Loucy (cell line): ENCODE data around the gene NCAM1.

ENCODE experiments used
- CTCF ChIP-seq: fragments of 200-600 bp; sonication (generic); conservative IDR thresholded peaks from 2 replicates; pipeline ENCODE4 v1.5.1; 2014; ENCODE audit warnings: mild to moderate bottlenecking, antibody characterized with exemption, low read length
- EZH2phosphoT487 ChIP-seq: fragments of 200-600 bp; IDR thresholded peaks from 2 replicates; pipeline ENCODE4 v1.6.1; 2018; ENCODE audit warnings: antibody characterized with exemption, mild to moderate bottlenecking, moderate library complexity, borderline replicate concordance

GRCh38 chr11:113034576-113034975 lies 73.4 kb downstream of the NCAM1 start:
- TF ChIP-seq CTCF (no peak), EZH2phosphoT487 (no peak)
